MM.1S (cell line): ENCODE measurements around the gene DGCR8.

Source experiments
- CTCF ChIP-seq: fragments of 300-600 bp; sonication (generic); IDR thresholded peaks from 2 replicates; pipeline ENCODE4 v1.5.1; 2016; ENCODE audit warnings: antibody characterized with exemption, low read length, mixed read lengths
- EZH2 ChIP-seq: fragments of 300-600 bp; sonication (generic); optimal IDR thresholded peaks from 2 replicates; pipeline ENCODE3; 2017; ENCODE audit warnings: low read depth, mild to moderate bottlenecking, antibody characterized with exemption, low read length, mixed read lengths
- EZH2phosphoT487 ChIP-seq: fragments of 300-600 bp; sonication (generic); IDR thresholded peaks from 2 replicates; pipeline ENCODE4 v1.6.1; 2018; ENCODE audit warnings: antibody characterized with exemption, low read length

- no peak for TF ChIP-seq CTCF
- no peak for TF ChIP-seq EZH2phosphoT487
- no peak for TF ChIP-seq EZH2
Measured at GRCh38 chr22:20036535-20037392, 43.3 kb upstream of the DGCR8 start.
